ENCODE results near the gene MSH3.
"Not testable (repeated sequence)": the region's sequence is repeated elsewhere in the genome, so short reads cannot be mapped to it uniquely, and the experiment has no call there.

The MSH3 gene

DNA sequence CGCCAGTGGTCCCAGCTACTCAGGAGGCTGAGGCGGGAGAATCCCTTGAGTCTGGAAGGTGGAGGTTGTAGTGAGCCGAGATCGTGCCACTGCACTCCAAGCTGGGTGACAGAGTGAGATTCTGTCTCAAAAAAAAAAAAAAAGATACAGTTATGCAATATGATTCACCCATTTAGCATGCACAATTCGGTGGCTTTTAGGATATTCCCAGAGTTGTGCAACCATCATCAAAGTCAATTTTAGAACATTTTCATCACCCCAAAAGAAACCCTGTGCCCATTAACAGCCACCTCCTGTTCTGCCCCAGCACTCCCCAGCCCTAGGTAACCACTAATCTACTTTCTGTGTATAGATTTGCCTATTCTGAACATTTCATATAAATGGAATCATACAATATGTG lies 4.7 kb downstream of the MSH3 start:
- no peak for DNase-seq

GRCh38 chr5:80660661-80661060 lies 6.2 kb downstream of the MSH3 start:
- DNase-seq, result not testable (repeated sequence)

DNA sequence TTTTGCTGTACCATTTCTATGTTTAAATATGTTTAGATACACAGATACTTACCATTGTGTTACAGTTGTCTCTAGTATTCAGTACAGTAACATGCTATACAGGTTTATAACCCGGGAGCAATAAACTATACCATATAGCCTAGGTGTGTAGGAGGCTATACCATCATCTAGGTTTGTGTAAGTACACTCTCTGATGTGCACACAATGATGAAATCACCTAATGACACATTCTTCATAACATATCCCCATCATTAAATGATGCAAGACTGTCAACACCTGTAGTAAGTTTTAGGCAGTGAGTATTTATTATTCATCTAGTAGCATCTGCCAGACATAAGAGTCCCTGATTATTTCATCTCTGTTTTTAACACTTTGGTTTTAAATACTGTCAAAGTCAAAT lies 7.7 kb downstream of the MSH3 start:
- DNase-seq, result no peak

GRCh38 chr5:80665057-80665456 lies 10.6 kb downstream of the MSH3 start:
- DNase-seq, result no peak

DNA sequence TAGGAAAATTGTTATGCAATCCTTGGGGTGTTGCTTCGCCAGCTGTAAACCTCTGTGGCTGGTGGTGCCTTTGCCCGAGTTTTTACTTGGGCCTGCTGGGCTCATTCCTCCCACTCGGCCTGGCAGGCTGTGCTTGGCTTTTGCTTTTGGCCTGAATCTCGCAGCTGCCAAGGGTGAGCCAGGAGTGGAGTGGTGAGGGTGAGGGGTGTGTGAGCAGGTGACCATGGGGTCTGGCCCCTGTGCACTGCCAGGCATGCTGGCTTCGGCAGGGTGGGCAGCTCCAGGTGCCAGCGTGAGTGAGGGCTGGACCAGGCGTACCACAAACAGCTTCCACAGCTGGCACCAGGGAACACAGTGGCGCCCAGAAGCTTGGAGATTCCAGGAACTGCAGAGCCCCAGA lies 12.9 kb downstream of the MSH3 start:
- no peak for DNase-seq

GRCh38 chr5:80668016-80668969 lies 13.8 kb downstream of the MSH3 start:
- DNase-seq, result no peak

GRCh38 chr5:80672140-80672736 lies 17.8 kb downstream of the MSH3 start:
- DNase-seq, result peak; percentile 32

DNA sequence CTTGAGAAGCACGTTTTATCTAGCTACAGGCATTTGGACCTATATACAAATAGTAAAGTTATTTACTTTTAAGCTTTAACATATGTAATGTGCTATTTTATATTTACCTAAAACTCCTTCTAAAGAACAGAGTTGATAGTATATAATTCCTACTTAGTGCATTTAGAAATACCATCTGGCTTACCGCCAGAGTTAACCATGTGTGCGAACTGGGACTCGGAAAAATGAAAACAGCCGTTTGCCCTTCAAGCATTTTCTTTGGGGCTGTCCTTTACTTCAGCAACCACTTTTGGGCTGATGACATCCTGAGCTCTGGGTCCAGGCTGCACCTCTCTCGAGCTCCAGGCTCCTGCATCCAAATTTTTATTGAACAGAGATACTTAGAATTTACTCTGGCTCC lies 22.3 kb downstream of the MSH3 start:
- DNase-seq, result no peak

DNA sequence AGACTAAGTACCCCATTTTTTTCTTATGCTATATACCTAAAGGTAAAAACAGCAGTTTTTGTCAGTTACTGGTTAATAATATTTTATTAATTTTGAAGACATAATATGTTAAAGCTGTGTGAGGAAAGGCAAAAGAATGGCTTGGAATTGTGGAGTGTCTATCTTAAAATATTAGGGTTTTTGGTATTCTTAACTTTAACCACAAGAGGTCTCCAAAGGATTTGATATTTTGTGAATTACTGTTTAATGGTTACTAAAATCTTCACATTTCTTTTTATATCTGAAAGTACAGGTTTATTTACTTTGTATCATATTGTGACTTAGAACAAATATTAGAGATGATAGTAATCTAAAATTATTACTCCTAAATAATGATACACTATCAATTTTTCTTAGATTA lies 32.3 kb downstream of the MSH3 start:
- no peak for DNase-seq

GRCh38 chr5:80688648-80689420 lies 34.4 kb downstream of the MSH3 start:
- DNase-seq, result no peak

GRCh38 chr5:80689627-80690026 lies 35.2 kb downstream of the MSH3 start:
- DNase-seq, result no peak

DNA sequence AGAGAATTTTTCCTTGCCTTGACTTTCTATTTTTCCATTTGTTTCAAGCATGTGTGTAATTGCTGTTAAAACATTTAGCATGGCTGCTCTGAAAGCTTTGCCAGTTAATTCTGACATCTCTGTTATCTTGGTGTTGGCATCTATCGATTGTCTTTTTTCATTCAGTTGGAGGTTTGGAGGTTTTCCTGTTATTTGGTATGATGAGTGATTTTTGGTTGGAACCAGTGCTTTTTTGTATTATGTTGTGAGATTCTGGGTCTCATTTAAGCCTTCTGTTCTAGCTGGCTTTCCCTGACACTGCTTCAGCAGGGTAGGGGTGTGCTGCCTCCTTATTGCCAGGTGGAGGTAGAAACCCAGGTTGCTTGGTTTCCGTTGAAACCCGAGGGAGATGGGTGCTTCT lies 41.2 kb downstream of the MSH3 start:
- DNase-seq, result no peak

GRCh38 chr5:80696450-80696849 lies 42.0 kb downstream of the MSH3 start:
- DNase-seq, result no peak

DNA sequence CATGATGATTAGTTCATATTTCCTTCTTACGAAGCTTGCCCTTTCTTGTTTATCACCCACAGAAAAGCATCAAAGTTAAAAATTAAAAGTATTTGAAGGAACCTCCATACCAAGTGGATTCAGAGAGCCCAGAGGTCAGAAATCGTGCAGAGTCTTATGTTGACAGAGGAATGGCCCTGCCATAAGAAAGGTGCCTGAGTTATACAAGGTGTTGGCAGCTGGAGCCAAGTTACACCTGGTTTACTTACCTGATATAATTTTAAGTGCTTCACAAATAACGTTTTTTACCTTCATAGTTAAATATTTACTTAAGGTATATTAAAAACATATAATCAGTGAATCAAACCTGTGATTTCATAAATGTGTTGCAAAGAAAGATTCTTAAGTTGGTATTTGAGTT lies 42.6 kb downstream of the MSH3 start:
- no peak for DNase-seq

DNA sequence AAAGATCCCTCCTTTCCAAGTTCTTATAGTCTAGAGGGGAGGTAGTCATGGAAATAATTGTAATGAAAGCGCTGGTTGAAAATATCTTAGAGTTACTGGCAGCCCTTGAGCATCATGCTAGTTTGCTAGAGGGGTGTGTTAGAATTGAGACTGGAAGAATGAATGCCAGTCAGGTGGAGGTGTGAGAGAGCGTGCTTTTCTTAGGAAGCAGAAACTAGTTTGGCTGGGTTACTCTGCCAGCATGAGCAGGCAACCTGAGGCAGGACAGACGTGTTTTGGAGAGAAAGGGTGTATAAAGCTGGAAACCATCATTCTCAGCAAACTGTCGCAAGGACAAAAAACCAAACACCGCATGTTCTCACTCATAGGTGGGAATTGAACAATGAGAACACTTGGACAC lies 43.9 kb downstream of the MSH3 start:
- no peak for DNase-seq

DNA sequence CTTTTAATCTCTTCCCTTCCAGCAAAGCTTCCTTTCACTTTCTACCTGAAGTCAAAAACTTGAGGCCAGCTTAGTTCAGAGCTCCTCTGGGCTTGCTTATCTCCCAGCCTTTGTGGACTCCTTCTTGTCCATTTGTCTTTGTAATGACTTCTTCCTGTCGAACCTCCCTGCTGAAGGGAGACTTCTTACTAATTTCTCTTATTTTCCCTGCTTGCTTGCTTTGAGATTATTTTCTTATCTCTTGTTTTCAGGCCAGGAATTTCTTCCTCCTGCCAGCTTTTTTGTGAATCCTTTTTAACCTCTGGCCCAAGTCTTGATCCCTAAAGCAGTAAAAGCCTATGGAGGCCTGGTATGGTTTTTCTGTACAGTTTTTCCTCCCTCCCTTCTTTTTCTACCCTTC lies 47.1 kb downstream of the MSH3 start:
- DNase-seq, result no peak

DNA sequence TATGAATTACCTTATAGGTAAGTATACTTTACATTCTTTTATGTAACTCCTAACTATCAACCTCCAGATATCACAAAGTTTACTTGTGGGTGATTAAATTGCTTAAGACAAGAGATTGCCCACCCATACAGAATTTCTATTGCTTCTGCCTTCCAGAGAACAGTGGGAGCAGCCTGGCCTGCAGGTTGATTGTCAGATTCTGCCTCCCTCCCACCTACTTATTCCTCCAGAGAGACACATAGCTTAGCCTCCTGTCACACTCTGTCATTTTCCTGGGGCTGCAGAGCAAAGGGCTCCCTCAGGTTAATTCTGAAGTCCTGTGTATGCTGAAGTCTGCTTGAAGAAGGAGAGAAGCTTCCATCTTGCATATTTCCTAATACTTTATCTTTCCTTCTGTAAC lies 48.8 kb downstream of the MSH3 start:
- DNase-seq, result no peak

- no peak for DNase-seq
Measured at GRCh38 chr5:80703747-80704146, 49.3 kb downstream of the MSH3 start.

- no peak for DNase-seq
Measured at GRCh38 chr5:80704221-80704620, 49.8 kb downstream of the MSH3 start.

- no peak for DNase-seq
Measured at GRCh38 chr5:80705216-80705769, 50.8 kb downstream of the MSH3 start.

- DNase-seq, result no peak
Measured at GRCh38 chr5:80705801-80706200, 51.3 kb downstream of the MSH3 start.

GRCh38 chr5:80706835-80707447 lies 52.5 kb downstream of the MSH3 start:
- no peak for DNase-seq

DNA sequence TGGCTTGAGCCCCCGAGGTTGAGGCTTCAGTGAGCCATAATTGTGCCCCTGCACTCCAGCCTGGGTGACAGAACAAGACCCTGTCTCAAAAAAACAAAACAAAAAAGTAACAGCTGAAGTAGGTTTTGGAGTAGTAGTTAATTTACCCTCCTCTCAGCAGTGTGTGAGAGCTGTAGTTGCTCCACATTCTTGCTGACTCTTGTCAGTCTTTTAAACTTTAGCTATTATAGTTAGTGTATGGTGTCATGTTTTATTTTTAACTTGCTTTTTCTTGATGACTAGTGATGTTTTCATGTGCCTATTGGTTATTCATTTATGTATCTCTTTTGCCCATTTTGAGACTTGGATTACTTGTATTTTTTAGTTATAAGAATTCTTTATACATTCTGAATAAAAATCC lies 53.2 kb downstream of the MSH3 start:
- DNase-seq, result no peak
